Prostate gland (tissue), 2 donors: ENCODE measurements around the gene PCDH9.

ENCODE experiments used
- CTCF ChIP-seq, 4 experiments: fragments of 200-600 bp in 2 of 4; fragments of 450-650 bp in 2 of 4; sonication (generic) in 2 of 4; IDR thresholded peaks; 1 replicate in 3 of 4; 2 replicates in 1 of 4; pipeline ENCODE4 v1.5.1; 2016 to 2019; ENCODE audit warnings: antibody characterized with exemption in 4 of 4, mild to moderate bottlenecking in 2 of 4, moderate library complexity in 2 of 4
- POLR2A ChIP-seq: fragments of 450-650 bp; IDR thresholded peaks from one replicate; pipeline ENCODE4 v1.6.1; 2016; ENCODE audit warnings: antibody characterized with exemption, mild to moderate bottlenecking
- POLR2AphosphoS5 ChIP-seq: sonication (generic); formaldehyde crosslinking; IDR thresholded peaks from one replicate; pipeline ENCODE4 v1.6.1; 2017; ENCODE audit warnings: antibody characterized with exemption

DNA sequence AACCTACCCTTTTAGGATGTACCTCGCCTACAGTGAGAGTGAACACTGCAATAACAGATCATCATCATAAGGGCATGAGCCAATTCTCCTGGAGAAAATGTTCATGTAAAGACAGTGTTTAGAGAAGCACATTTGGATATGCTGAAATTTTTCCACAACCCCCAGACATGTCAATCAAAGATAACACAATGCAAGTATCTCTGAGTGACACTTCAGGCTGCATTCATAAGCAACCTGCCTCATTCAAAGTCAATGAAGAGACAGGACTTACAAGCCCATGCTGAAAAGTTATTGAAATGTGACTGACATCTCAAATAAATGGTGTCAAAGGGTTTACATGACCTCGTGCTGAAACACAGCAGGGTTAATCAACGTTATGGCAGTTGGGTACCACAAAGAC, 102.0 kb downstream of the PCDH9 start:
- TF ChIP-seq POLR2A (no peak), CTCF (IDR thresholded peaks at IDR 0.05) (no peak), POLR2AphosphoS5 (no peak)
